ENCODE results near the gene CLDN11.

Gene CLDN11

DNA sequence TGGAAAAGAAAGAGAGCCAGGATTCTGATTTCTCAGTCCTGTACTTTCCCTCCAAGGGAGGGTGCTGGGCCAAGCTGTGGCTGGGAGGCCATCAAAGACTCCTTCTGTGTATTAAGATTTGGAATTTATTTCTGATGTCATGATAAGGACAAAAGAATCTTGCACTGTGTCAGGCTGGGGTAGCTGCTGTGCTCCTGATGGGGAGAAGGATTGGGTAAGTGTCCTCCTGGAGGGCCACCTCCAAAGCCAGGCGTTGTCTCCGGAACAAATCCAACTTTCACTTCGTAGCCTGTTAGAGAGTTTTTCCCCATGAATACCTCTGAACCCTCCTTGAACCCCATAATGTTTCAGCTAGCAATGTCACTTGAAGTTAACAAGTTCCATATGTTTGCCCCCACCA, 29.9 kb downstream of the CLDN11 start:
- TF ChIP-seq CTCF (conservative IDR thresholded peaks at IDR 0.05; ENCODE audit: low read depth, low read length), result no peak
- H3K4me3 ChIP-seq (ENCODE audit: low read length), result no peak overlapping the region
- no peak for DNase-seq (ENCODE audit: low read depth)

DNA sequence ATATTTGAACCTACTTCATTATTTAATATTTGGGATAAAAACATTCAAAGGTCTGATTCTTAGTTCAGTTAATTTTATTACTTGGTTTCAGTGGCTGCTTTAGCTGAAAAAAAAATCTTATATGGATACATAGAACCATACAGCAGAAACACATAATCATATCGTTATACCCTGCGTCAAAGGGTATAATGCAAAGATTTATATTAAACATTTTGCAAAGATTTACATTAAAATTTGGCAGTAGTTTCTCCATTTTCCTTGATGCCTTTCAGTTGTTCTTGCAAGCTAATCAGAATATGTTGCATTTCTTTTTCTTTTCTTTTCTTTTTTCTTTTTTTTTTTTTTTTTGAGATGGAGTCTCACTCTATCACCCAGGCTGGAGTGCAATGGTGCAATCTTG, 31.4 kb downstream of the CLDN11 start:
- no peak for TF ChIP-seq CTCF (conservative IDR thresholded peaks at IDR 0.05; ENCODE audit: low read depth, low read length)
- DNase-seq (ENCODE audit: low read depth), result no peak
- H3K4me3 ChIP-seq (ENCODE audit: low read length), result no peak overlapping the region

GRCh38 chr3:170454509-170454908, 35.8 kb downstream of the CLDN11 start:
- DNase-seq (ENCODE audit: low read depth), result no peak
- no peak overlapping the region for H3K4me3 ChIP-seq (ENCODE audit: low read length)
- no peak for TF ChIP-seq CTCF (conservative IDR thresholded peaks at IDR 0.05; ENCODE audit: low read depth, low read length)

- TF ChIP-seq CTCF (conservative IDR thresholded peaks at IDR 0.05; ENCODE audit: low read depth, low read length), result no peak
- no peak for DNase-seq (ENCODE audit: low read depth)
- H3K4me3 ChIP-seq (ENCODE audit: low read length), result no peak overlapping the region
Observed at GRCh38 chr3:170458285-170458684, 39.6 kb downstream of the CLDN11 start.

DNA sequence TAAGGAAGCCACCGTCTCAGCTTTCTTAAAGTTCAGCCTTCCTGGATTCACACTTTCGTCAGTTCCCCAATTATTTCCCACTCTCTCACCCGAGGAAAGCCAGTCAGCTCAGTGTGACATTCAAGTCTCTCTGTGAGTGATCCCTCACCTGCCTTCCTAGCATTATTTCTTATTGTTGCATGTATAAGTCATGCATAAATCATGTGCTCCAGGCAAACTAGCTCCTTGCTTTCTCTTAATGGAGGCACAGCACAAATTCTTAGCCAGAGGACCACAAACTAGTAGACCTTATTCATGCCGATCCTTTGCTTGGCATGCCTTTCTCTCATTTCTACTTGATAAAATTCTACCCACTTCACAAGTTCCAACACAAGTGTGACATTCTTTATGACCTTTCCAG, 44.3 kb downstream of the CLDN11 start:
- no peak for TF ChIP-seq CTCF (conservative IDR thresholded peaks at IDR 0.05; ENCODE audit: low read depth, low read length)
- no peak for DNase-seq (ENCODE audit: low read depth)
- no peak overlapping the region for H3K4me3 ChIP-seq (ENCODE audit: low read length)

GRCh38 chr3:170465955-170466354, 47.3 kb downstream of the CLDN11 start:
- DNase-seq (ENCODE audit: low read depth), result no peak
- no peak for TF ChIP-seq CTCF (conservative IDR thresholded peaks at IDR 0.05; ENCODE audit: low read depth, low read length)
- H3K4me3 ChIP-seq (ENCODE audit: low read length), result no peak overlapping the region

DNA sequence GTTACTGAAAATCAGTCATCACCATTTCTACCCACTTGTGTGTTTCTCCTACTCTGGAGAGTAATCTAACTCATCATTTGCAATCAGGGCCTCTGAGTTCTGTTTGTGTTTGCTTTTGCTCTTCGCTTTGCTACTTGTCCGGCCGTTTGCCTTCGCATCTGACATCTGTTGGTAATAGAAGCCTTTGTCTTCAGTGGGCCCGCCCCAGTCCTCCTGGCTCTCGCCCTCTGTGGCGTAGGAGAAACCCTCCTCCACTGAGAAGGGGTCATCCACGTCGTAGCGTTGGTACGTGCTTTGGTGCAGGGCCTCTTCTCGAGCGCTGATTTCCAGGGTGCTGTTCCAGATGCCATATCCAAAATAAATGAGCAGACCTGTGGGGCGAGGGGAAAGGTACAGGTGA, 48.3 kb downstream of the CLDN11 start:
- DNase-seq (ENCODE audit: low read depth), result no peak
- TF ChIP-seq CTCF (conservative IDR thresholded peaks at IDR 0.05; ENCODE audit: low read depth, low read length), result no peak
- H3K4me3 ChIP-seq (ENCODE audit: low read length), result no peak overlapping the region
